Adipose tissue (tissue), 3 donors: ENCODE data around the gene ACTRT2. TPM values are rescaled to one million over a fixed set of nuclear protein-coding genes. Genes with fewer than 3 reads are reported as not detected.

Experiments used
- H3K27ac ChIP-seq: one replicate; pipeline ENCODE4 v1.5.1; 2013; ENCODE audit warnings: low read depth, low read length
- WGBS, 3 donors: extraction: QIAGEN DNeasy Blood & Tissue Kit; methylation state at CpG; one replicate each; pipeline ENCODE4 v1.1.7; 2013; 5-methylcytosine and 5-hydroxymethylcytosine counted together
- polyA plus RNA-seq, 3 donors: library from polyadenylated mRNA; stranded (reverse); fragments of 200-250 nt; gene quantifications; one replicate each; pipeline ENCODE4 v1.2.3, GENCODE V29; 2013
- donor health status: healthy with polysubstance abuse.
- donor health status: Bipolar disorder and iron deficiency.
- donor health status: healthy.

ACTRT2 gene
- polyA plus RNA-seq, 3 donors: not detected

DNA sequence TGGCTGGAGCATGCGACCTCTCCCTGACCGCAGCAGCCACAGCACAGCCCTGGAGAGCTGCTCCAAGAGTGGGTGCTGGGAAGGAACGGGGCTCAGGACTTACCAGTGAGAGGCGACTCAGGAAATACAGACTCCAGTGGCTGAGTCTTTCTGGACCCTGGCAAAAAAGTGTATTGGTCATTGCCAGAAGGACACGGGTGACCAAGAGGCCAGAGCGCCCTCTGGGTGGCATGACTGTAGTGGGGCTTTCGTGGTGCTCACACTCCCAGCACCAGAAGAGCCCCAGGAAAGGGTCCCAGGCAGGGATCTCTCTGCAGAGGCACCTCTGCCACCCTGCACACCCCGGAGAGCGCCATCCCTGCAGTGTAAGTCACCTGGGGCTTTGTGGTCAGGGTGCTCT lies 38.9 kb downstream of the ACTRT2 start:
- H3K27ac ChIP-seq: no peak overlapping the region
- 72 to 84% (median 73%) methylated on average over 9 of the region's 9 CpGs for WGBS, 3 donors

DNA sequence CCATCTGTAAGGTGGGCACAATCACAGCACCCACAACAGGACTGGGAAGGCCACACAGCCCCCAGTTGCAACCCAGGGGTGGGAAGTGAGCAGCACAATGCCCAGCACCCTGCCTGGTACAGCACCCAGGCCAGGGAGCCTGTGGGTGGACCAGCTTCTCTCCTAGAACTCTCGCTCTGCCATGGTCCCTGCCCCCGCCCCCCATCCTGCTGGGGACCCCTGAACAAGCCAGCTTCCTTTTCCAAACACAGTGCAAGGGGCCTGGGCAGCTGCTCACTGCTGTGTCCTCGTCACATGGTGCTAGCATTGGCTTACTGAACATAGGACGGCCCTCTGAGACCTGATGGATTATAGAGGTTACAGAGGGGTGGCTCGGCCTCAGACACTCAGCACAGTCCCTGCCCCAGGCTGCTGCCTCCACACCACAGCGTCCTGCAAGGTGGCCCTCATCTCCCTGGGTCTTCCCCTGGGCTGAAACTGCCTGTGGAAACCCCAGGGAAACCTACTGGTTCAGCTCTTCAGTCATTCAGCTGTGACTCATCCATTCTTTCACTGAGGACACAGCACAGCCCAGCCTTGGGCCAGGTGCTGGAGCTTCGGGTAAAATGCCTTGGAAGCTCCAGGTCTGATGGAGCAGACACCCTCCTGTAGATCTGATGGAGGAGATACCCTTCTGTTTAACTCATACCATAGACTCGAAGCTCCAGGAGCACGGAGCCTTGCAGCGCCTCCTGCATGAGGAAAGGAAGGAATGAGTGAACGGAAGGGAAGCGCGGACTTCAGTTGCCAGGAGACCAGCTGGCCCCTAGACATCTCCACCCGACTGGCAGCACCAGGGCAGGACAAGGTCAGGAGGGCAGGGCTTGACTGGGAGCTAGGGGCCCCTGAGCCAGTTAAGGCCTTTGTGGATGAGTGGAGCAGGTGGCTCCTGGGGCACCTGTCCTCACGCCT lies 39.6 kb downstream of the ACTRT2 start:
- 68 to 76% (median 68%) methylated on average over 15 of the region's 15 CpGs for WGBS, 3 donors
- no peak overlapping the region for H3K27ac ChIP-seq

DNA sequence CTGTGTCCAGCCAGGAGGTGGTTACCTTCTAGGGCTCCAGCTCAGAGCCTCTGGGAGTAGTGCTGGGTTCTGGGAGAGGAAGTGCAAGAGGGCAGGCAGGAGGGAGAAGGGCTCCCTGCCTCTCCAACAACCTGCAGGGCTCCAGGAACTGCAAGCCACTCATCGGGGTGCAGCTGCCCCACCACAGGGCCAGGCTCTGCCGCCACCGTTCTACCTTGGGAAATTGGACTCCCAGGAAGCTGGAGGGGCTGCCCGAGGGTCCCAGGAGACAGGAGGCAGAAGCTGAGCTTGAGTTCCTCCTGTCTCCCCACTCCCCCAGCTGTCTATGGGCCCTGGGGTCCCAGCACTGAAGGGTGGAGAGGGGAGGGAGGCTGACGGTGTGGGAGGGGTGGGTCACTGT lies 40.3 kb downstream of the ACTRT2 start:
- 44 to 53% (median 48%) methylated on average over 5 of the region's 5 CpGs for WGBS, 3 donors
- no peak overlapping the region for H3K27ac ChIP-seq

DNA sequence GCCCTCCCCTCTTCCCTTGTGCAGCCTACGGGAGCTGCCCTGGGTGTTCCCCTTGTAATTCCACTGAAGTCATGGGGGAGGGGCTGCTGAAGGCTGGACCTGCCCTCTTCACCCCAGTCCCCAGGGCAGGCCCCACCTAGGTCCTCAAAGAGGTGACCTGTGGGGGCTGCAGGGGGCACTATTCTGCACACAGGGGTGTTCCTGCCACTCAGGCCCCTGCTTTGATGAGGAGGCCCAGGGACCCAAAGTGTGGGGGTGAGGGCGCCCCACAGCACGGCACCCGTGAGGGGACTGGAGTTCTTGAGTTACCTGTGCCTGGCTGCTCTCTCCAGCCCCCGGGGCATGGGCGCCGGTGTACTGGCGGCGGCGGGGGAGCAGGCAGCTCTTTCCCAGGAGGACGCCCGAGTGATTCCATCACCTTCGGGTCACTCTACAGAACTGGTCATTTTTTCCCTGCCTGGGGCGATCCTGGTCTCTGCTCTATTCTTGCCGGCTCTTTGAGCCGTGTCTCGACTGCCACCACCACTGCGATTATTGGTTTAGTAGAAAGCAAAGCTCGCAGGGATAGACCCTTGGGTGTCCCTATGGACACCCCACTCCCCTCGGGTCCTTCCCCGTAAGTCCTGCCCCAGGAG lies 40.8 kb downstream of the ACTRT2 start:
- H3K27ac ChIP-seq: no peak overlapping the region

DNA sequence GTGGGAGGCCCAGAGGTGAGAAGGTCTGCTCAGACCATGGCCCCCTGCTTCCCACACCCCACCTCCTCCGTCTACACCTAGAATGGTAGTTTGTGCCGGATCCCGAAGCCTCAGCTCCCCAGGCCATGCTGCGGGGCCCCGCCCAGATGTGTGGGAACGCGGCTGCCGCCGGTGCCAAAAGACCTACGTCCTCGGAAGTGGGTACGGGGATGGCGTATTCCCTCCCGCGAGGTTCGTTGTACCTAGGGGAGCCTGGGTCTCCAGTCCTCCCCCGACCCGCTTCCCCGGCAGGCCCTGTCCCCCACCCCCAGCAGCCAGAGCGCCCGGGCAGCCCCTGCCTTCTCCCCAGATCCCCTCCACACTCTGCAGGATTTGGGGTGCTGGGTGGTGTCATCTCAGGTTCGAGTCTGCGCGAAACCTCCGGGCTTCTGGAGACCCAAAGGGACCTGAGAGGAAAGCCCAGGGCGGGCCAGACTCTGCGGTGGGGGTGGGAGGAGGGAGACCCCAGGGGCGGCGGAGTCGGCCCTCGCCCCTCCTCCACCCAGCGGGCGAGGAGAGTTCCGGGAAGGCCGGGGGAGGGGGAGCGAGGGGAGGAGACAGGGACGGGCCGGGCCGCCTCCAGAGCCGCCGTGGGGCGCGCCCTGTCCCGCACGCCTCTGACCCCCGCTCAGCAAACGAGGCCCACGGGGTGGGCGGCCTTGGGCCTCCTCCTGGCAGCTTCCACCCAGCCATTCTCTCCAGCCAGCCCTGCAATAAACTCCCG lies 41.5 kb downstream of the ACTRT2 start:
- WGBS, 3 donors: 43 to 69% (median 51%) methylated on average over 31 to 50 of the region's 50 CpGs
- H3K27ac ChIP-seq: no peak overlapping the region

More for the DNA sequence above, 40.8 kb downstream of the ACTRT2 start:
- 40 to 82% (median 52%) methylated on average over 20 to 21 of the region's 21 CpGs for WGBS, 3 donors

DNA sequence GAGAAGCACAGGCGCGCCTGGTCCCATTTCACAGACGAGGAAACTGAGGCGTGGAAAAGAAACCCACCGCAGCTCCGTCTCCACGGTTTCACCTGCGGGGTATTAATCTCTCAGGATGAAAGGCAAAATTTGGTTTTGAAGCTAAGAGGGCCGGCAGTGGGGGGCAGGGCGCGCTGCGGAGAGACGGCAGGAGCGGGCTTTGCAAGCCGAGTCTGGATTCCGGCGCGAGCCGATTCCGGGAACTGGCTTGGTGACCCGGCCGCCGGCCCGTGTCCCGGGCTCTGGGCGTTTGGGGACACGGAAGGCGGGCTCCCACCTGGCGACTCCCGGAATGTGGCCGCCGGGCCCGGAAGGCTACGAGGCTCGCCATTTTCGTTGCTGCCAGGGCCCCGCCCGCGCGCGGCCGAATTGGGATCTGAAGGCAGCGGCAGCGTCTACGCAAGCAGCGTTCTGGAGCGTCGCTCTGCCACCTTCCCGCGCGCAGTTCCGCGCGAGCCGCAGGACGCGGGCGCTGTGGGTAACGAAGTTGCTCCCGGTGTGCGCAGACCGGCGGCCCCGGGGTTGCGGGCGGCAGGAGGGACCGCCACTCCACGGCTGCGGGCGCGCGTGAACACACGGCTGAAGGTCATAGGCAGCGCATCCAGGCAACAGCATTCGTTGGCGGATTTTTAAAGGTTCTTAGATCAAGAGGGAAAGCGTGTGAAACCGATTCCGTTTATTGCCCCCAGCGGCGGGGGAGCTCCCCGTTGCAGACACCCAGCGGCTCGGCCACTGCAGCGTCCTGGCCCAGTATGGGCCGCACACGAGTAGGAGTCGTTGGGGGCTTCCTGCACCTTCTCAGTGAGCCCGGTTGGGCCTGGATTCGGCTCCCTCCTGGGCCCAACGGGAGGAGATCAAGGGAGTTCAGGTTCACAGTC lies 42.4 kb downstream of the ACTRT2 start:
- no peak overlapping the region for H3K27ac ChIP-seq
- WGBS, 3 donors: 41 to 79% (median 51%) methylated on average over 75 to 91 of the region's 91 CpGs

DNA sequence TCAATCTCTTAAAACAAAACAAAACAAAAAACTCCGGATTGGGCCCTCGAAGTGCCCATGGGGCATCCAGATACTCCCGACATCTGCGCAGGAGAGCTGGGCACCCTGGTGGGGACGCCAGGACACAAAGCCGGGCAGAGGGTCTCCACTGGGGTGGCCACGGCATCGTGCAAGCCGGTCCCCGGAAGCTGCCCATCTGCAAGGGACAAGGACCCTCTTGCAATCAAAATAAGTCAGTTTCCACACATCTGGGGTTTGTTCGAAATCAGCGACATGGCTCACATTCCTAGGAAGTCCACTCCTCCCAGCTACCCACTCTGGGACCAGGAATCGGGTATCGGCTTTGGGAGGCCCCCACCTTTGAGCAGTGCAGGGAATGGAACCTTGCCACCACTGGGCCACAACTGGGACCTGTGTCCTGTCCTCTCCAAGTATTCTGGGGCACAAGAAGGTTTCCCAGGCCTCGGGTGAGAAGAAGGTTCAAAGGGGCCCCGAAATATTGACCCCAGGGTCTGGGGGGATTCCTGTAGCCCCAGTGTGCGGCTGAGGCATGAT lies 43.1 kb downstream of the ACTRT2 start:
- 53 to 81% (median 54%) methylated on average over 17 of the region's 17 CpGs for WGBS, 3 donors
- H3K27ac ChIP-seq: no peak overlapping the region

DNA sequence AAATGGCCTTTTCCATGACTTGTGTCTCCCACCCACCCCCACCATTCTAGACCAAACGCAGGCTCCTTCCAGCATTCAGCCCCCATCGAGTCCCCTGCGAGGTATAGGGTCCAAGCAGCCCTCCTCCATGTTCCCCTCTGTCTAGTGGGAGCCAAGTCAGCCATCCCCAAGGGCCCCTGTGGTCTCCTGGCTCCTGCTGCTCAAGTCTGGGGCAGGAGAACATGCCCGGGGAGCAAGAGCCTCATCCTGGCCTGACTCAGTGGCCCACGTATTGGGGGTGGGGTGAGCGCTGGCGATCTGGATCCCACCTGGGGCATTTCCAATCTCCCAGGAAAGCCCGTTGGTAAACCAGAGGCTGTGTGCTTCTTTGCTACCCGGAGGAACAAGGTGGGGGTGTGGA lies 43.6 kb downstream of the ACTRT2 start:
- no peak overlapping the region for H3K27ac ChIP-seq
- WGBS, 3 donors: 48 to 77% (median 63%) methylated on average over 9 of the region's 9 CpGs

DNA sequence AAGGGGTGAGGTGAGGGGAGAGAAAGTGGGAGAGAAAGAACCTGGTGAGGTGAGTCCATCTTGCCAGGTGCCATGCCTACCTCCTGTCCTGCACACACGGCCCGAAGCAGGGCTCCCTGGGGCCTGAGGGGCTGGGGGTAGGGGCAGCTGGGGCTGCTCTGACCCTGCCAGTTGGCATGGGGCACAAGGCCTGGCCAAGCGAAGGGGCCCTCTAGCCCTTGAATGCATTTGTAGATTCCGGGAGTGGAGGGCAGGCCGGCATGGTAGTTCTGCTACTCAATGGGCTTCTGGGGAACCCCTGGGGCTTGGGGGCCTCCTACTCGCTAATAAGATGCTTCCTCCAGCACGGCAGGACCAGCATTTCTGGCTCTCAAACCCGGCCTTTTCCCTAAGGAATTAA lies 44.1 kb downstream of the ACTRT2 start:
- 51 to 67% (median 66%) methylated on average over 8 of the region's 8 CpGs for WGBS, 3 donors
- no peak overlapping the region for H3K27ac ChIP-seq

DNA sequence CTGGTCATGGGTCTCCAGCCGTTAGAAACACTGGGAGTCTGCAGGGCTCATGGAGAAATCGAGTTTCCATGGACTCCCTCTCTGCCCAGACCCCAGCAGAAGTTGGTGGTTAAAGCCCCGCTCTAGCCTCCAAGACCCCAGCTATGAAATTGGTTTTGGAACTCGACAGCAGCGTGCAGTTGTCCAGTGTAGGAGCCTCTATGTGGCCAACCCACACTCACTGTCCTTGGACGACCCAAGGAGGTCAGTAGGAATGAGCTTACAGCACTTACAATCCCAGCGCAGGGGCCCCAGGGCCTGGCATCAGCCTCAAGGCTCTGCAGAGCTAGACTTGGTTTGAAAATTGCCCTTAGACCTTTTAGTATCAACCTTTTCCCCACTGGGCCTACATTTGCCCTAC lies 44.5 kb downstream of the ACTRT2 start:
- WGBS, 3 donors: 64 to 68% (median 64%) methylated on average over 7 of the region's 7 CpGs
- no peak overlapping the region for H3K27ac ChIP-seq

DNA sequence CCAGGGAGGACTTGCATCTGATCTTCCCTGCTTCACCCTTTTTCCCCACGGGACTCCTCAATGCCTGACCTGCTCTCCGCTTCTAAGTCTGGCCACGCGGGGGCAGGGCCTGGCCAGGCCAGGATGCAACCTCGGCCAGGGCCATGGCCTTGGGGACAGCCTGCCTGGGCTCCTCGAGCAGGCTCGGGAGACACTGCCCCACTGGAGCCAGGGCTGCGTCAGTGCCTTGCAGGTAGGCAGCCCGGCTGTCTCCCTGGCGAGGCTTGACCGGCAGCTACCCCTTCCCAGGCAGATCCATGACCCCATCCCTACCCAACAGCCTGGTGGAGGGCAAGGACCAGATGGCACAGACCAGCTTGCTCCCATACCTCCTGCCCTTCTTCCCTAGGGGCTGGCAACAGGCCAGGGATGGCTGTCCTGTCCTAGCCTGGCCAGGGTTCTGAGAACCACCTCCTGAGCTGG lies 45.0 kb downstream of the ACTRT2 start:
- no peak overlapping the region for H3K27ac ChIP-seq
- 17 to 50% (median 44%) methylated on average over 11 of the region's 11 CpGs for WGBS, 3 donors

DNA sequence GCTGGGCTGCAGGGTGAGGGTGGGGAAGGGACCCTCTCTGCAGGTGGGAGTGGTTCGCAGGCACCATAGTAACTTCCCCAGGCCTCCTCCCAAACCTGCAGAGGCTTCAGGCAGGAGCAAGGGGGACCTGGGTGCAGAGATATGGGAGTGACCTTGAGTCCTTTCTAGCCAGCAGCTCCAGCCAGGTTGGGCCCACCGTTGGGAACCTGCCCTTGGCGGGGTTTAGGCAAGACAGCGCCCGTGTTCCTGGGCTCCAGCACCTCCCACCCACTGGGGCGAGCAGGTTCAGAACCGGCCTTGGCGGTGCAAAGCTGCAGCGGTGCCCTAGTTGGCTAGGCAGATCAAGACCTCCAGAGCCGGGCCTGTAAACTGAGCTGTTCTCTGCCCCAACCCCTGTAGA lies 45.6 kb downstream of the ACTRT2 start:
- H3K27ac ChIP-seq: no peak overlapping the region

DNA sequence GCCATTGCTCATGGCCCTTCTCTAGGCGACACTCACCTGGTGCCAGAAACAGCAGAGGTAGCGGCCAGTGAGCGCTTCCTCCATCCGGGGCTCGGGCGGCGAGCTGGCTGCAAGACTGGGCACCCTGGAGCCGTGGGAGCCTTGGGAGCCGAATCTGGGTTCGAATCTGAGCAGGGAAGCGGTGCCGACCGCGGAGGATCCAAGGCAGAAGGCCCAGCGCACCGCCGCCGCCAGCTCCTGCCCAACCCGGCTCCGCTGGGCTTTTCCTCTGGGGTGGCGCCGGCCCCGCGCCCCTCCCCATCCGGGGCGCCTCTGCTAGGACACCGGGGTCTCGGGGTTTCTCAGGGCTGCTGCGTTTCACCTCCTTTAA lies 46.0 kb downstream of the ACTRT2 start:
- H3K27ac ChIP-seq: no peak overlapping the region
- WGBS, 3 donors: 15 to 29% (median 25%) methylated on average over 27 to 29 of the region's 29 CpGs

More for the DNA sequence above, 45.6 kb downstream of the ACTRT2 start:
- 31 to 64% (median 53%) methylated on average over 10 of the region's 10 CpGs for WGBS, 3 donors

DNA sequence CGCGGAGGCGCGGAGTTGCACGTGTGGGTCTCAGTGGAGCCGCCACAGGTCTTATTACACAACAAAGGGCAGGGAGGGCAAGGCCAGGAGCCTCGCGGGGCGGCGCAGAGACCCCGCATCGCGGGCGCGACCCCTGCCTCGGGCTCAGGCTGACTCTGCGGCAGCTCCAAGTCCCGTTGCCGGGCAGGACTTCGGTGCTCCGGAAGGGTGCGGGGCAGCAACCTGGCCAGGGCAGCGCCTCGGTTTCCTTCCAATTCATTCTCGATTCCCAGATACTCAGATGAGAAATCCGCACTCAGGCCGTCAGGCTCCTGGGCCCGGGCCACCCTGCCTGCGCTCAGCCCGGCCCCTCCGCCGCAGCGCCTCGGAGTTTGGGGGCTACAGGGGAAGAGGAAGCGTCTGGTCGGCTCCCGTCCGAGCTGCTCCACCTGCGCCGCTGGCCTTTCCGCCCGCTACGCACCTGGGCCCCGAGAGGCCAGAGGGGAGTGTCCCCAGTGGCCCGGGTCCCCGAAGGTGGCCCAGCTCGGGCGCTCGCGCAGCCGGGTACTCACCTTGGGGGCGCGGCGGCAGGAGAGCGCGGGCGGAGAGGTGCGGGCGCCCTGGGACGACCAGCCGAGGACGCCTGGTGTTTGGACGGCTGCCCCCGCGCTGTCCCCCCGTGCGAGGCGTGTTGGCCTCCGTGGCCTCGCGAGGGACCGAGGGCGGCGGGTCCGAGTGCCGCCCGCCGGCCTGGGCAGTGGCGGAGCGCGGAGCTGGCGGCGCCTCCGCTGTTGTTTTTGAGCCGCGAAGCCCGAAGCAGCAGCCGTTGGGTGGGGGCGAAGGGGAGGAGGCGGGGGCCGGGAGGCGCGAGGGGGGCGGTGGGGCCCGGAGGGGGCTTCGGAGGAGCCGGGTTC lies 46.6 kb downstream of the ACTRT2 start:
- no peak overlapping the region for H3K27ac ChIP-seq

DNA sequence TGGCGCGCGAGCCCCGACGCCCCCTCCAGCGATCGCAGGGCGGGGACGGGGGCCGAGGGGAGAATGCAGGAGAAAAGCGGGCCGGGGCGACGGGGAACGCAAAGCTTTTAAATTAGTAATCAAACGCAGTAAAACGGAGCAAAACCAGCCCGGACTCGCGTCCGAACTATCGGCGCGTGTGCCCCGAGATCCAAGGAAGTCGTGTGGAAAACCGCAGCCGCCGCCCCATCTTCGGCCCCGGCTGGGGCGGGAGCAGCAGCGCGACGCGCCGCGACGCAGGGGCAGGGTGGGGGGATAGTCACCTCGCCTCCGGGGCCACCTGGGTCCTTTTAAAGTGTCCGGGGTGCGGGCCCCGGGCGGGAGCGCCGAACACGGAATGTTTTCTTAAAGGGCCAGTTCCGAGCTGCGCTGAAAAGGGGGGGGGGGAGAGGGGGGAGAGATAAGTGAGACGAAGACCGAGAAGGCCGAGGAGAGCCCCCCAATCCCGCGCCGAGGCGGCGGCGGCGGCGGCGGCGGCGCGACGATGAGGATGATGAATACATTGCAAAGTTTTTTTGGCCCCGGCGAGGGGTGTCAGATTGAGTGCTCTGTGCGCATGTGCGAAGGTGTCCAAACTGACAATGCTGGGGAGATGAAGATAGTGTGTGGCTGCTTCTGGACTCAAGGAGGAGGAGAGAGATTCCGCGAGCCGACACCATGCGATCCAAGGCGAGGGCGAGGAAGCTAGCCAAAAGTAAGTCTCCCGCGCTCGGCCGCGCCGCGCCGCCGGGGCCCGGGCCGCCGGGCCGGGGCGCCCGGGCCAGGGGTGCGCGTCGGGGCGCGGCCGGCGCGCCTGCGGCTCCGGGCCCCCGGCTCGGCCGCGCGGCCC lies 47.5 kb downstream of the ACTRT2 start, which contains the start of gene PRDM16:
Gene PRDM16 (plus strand): TSS at position 640 of the 868 bp plus-strand sequence. CDS start 57 bp downstream, at position 697.
- WGBS, 3 donors: 0 to 1% (median 1%) methylated on average over 75 to 106 of the region's 106 CpGs
- H3K27ac ChIP-seq: no peak within 1 kb of the TSS

More for the DNA sequence above, 46.6 kb downstream of the ACTRT2 start:
- WGBS, 3 donors: 2 to 3% (median 3%) methylated on average over 75 to 97 of the region's 97 CpGs
